NCI-H146 treated with DMSO at 0.1 percent for 48 hours (cell line): ENCODE data around the gene PILRA.
A peak's percentile ranks its signal among the peaks of the same experiment; 100 is the strongest.
"Not testable (repeated sequence)": the region's sequence is repeated elsewhere in the genome, so short reads cannot be mapped to it uniquely, and the experiment has no call there.

ENCODE experiments used
- DNase-seq: peaks from one replicate; lab custom pipeline; 2025; ENCODE audit not compliant: unreplicated experiment; lab: John Stamatoyannopoulos, UW

The PILRA gene

GRCh38 chr7:100373261-100373831, at the start of gene PILRA:
PILRA (plus strand) TSS chr7:100373487; CDS start chr7:100373657, 170 bp downstream.
- DNase-seq: no peak

GRCh38 chr7:100324194-100324593, 49.1 kb upstream of the PILRA start:
- not testable (repeated sequence) for DNase-seq

- not testable (repeated sequence) for DNase-seq
Measured at GRCh38 chr7:100325671-100326070, 47.6 kb upstream of the PILRA start.

- DNase-seq: not testable (repeated sequence)
Measured at GRCh38 chr7:100326914-100327313, 46.4 kb upstream of the PILRA start.

- peak; percentile 95 for DNase-seq
Measured at GRCh38 chr7:100335566-100336466, 37.5 kb upstream of the PILRA start.

GRCh38 chr7:100338083-100338696, 35.1 kb upstream of the PILRA start:
- DNase-seq: not testable (repeated sequence)

GRCh38 chr7:100341286-100341685, 32.0 kb upstream of the PILRA start:
- not testable (repeated sequence) for DNase-seq

GRCh38 chr7:100342765-100343164, 30.5 kb upstream of the PILRA start:
- DNase-seq: no peak

- DNase-seq: not testable (repeated sequence)
Measured at GRCh38 chr7:100344124-100344559, 29.1 kb upstream of the PILRA start.

GRCh38 chr7:100344560-100345287, 28.6 kb upstream of the PILRA start:
- DNase-seq: not testable (repeated sequence)

GRCh38 chr7:100345288-100345672, 28.0 kb upstream of the PILRA start:
- DNase-seq: peak; percentile 0

- no peak for DNase-seq
Measured at GRCh38 chr7:100346921-100347320, 26.4 kb upstream of the PILRA start.

- DNase-seq: no peak
Measured at GRCh38 chr7:100348805-100349204, 24.5 kb upstream of the PILRA start.

- no peak for DNase-seq
Measured at GRCh38 chr7:100349757-100350156, 23.5 kb upstream of the PILRA start.

GRCh38 chr7:100351657-100352058, 21.6 kb upstream of the PILRA start:
- DNase-seq: no peak

- not testable (repeated sequence) for DNase-seq
Measured at GRCh38 chr7:100352230-100352781, 21.0 kb upstream of the PILRA start.

- DNase-seq: no peak
Measured at GRCh38 chr7:100352984-100353684, 20.2 kb upstream of the PILRA start.

GRCh38 chr7:100353685-100354330, 19.5 kb upstream of the PILRA start:
- no peak for DNase-seq

- DNase-seq: no peak
Measured at GRCh38 chr7:100356416-100357068, 16.7 kb upstream of the PILRA start.
